ENCODE measurements around the gene DLX2. TPM values are rescaled to one million over a fixed set of nuclear protein-coding genes. Genes with fewer than 3 reads are reported as not detected.

DLX2 gene
- polyA plus RNA-seq, 1 donor from 2014 or later, result 7.7 TPM

GRCh38 chr2:172137109-172137508 is 34.4 kb upstream of the DLX2 start:
- Histone ChIP-seq H3K27ac (ENCODE audit: low read length) (no peak overlapping the region), H3K9me2 (ENCODE audit: insufficient read depth, low read length) (no peaks in the 10 kb centered on the region)

GRCh38 chr2:172135446-172135845 is 32.7 kb upstream of the DLX2 start:
- H3K9me2 ChIP-seq (ENCODE audit: insufficient read depth, low read length), result no peaks in the 10 kb centered on the region
- no peaks in the 10 kb centered on the region for H3F3A ChIP-seq (ENCODE audit: insufficient read depth, low read length, poor library complexity, severe bottlenecking)
- no peak overlapping the region for H3K27ac ChIP-seq (ENCODE audit: low read length)
- no peak overlapping the region for H2AFZ ChIP-seq (ENCODE audit: low read depth, low read length)
- no peak overlapping the region for H3K4me2 ChIP-seq (ENCODE audit: low read length)
- H3K9me3 ChIP-seq (ENCODE audit: low read length), result no peaks in the 10 kb centered on the region
- no peak overlapping the region for H3K4me3 ChIP-seq (ENCODE audit: low read length)
- no peaks in the 10 kb centered on the region for H3K27me3 ChIP-seq (ENCODE audit: insufficient read depth, low read depth, low read length)
- H3K36me3 ChIP-seq (ENCODE audit: insufficient read depth, low read length), result no peaks in the 10 kb centered on the region
- H3K79me2 ChIP-seq (replicated peaks; ENCODE audit: insufficient read depth, low read length), result no peaks in the 10 kb centered on the region
- no peak overlapping the region for H3K9ac ChIP-seq (ENCODE audit: low read length)
- no peaks in the 10 kb centered on the region for H4K20me1 ChIP-seq (ENCODE audit: insufficient read depth)
- no peak for TF ChIP-seq REST (IDR thresholded peaks at IDR 0.05; ENCODE audit: borderline replicate concordance)
- TF ChIP-seq POLR2AphosphoS5 (IDR thresholded peaks at IDR 0.05), result no peak
- no peak for TF ChIP-seq CTCF (IDR thresholded peaks at IDR 0.05; ENCODE audit: poor library complexity, severe bottlenecking)
- TF ChIP-seq EP300 (conservative IDR thresholded peaks at IDR 0.05; ENCODE audit: poor library complexity, severe bottlenecking), result no peak
- TF ChIP-seq MXI1 (conservative IDR thresholded peaks at IDR 0.05; ENCODE audit: poor library complexity, severe bottlenecking), result no peak
- TF ChIP-seq EZH2 (IDR thresholded peaks at IDR 0.05; ENCODE audit: borderline replicate concordance, insufficient read depth, low read length, poor library complexity, severe bottlenecking), result no peak

More at GRCh38 chr2:172137109-172137508, 34.4 kb upstream of the DLX2 start:
- no peak overlapping the region for H3K4me3 ChIP-seq (ENCODE audit: low read length)
- no peaks in the 10 kb centered on the region for H3K9me3 ChIP-seq (ENCODE audit: low read length)
- H3K4me2 ChIP-seq (ENCODE audit: low read length), result no peak overlapping the region
- H3K79me2 ChIP-seq (replicated peaks; ENCODE audit: insufficient read depth, low read length), result no peaks in the 10 kb centered on the region
- no peaks in the 10 kb centered on the region for H3F3A ChIP-seq (ENCODE audit: insufficient read depth, low read length, poor library complexity, severe bottlenecking)
- no peaks in the 10 kb centered on the region for H4K20me1 ChIP-seq (ENCODE audit: insufficient read depth)
- H3K27me3 ChIP-seq (ENCODE audit: insufficient read depth, low read depth, low read length), result no peaks in the 10 kb centered on the region
- TF ChIP-seq EZH2 (IDR thresholded peaks at IDR 0.05; ENCODE audit: borderline replicate concordance, insufficient read depth, low read length, poor library complexity, severe bottlenecking) (no peak), REST (IDR thresholded peaks at IDR 0.05; ENCODE audit: borderline replicate concordance) (no peak), SMC3 (conservative IDR thresholded peaks at IDR 0.05; ENCODE audit: poor library complexity) (no peak), CTCF (IDR thresholded peaks at IDR 0.05; ENCODE audit: poor library complexity, severe bottlenecking) (no peak), POLR2AphosphoS5 (IDR thresholded peaks at IDR 0.05) (no peak), TAF1 (IDR thresholded peaks at IDR 0.05; ENCODE audit: low read depth) (no peak), MXI1 (conservative IDR thresholded peaks at IDR 0.05; ENCODE audit: poor library complexity, severe bottlenecking) (no peak), RAD21 (conservative IDR thresholded peaks at IDR 0.05) (no peak), EP300 (conservative IDR thresholded peaks at IDR 0.05; ENCODE audit: poor library complexity, severe bottlenecking) (no peak)
- H3K36me3 ChIP-seq (ENCODE audit: insufficient read depth, low read length), result no peaks in the 10 kb centered on the region
- H2AFZ ChIP-seq (ENCODE audit: low read depth, low read length), result no peak overlapping the region
- no peak overlapping the region for H3K9ac ChIP-seq (ENCODE audit: low read length)

Data from neural cell (in vitro differentiated cells).